Measurements from ENCODE around the gene LRRC18.

DNA sequence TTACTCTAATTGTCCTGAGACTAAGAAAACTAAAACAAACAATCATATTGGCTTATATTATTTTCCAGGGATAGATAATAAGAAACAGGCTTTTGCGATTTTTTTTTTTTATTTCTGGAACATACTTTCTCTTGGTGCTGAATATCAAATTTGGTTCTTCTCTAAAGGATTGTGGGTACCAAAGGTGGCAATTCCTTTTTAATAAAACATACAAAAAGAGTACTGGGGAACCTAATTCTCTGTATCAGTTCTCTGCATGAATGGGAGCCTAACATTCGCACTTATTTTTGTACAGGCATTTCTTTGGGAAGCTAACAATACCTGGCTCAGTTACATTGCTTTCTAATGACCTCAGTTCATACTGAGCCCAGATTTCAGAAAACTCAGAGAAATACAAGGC lies 32.8 kb downstream of the LRRC18 start:
- TF ChIP-seq, protein P1, sequence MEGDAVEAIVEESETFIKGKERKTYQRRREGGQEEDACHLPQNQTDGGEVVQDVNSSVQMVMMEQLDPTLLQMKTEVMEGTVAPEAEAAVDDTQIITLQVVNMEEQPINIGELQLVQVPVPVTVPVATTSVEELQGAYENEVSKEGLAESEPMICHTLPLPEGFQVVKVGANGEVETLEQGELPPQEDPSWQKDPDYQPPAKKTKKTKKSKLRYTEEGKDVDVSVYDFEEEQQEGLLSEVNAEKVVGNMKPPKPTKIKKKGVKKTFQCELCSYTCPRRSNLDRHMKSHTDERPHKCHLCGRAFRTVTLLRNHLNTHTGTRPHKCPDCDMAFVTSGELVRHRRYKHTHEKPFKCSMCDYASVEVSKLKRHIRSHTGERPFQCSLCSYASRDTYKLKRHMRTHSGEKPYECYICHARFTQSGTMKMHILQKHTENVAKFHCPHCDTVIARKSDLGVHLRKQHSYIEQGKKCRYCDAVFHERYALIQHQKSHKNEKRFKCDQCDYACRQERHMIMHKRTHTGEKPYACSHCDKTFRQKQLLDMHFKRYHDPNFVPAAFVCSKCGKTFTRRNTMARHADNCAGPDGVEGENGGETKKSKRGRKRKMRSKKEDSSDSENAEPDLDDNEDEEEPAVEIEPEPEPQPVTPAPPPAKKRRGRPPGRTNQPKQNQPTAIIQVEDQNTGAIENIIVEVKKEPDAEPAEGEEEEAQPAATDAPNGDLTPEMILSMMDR (IDR thresholded peaks at IDR 0.05) = no peak
- TF ChIP-seq POLR2A (IDR thresholded peaks at IDR 0.05) = no peak

Measured in uterus (tissue), 2 donors.